ENCODE data around the gene FNTB.
"Not testable (repeated sequence)": the region's sequence is repeated elsewhere in the genome, so short reads cannot be mapped to it uniquely, and the experiment has no call there.

The FNTB gene

DNA sequence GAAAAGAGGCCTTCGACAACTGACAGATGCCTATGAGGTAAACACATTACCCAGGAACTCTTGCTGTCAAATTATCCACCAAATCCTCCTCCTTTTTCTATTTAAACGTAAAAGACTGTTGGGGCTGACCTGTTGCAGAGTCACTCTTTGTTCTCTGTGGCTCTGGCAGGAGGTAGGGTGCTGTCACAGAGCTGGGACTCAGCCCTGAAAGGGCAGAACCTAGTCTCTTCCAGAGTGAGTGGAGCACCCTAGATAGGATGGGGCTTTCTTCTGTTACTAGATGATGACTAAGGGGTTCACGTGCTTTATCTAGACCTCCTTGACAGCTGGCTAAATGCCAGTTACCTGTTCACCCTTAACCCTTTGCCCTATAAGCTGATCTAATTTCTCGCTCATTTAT is 25.7 kb downstream of the FNTB start:
- DNase-seq (ENCODE audit: low read depth in 2 of 2) = no peak

DNA sequence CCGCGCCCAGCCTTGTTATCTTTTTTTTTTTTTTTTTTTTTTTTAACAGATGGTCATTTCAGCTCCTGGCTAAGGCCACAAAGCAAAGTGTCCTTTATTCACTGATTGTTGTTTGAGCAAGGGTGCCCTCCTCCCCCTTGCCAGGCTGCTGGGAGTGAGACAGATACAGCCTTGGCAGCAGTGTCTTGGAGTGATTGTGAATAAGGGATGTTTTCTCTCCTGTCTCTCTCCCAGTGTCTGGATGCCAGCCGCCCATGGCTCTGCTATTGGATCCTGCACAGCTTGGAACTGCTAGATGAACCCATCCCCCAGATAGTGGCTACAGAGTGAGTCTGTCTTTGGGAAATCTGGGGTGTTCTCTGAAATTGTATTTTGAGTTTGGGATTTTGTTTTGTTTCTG is 28.7 kb downstream of the FNTB start:
- no peak for DNase-seq (ENCODE audit: low read depth in 2 of 2)

DNA sequence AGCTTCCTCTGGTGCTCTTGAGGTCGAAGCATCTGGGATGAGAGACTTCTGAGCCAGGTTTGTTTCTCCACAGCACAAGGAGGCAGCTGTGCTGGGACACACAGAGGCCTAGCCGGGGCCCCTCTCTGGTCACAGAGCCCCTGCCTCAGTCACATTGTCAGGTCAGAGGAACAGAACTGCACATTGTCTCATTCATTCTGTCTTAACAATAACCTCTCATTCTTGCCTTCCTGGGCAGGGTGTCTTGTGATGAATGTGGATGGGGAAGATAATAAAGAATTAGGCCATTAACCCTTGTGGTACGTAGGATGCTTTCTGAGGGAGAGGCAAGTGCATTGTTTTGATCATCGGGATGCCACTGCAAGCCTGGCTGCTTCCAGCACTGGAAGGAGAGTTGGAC is 29.8 kb downstream of the FNTB start:
- no peak for DNase-seq (ENCODE audit: low read depth in 2 of 2)

DNA sequence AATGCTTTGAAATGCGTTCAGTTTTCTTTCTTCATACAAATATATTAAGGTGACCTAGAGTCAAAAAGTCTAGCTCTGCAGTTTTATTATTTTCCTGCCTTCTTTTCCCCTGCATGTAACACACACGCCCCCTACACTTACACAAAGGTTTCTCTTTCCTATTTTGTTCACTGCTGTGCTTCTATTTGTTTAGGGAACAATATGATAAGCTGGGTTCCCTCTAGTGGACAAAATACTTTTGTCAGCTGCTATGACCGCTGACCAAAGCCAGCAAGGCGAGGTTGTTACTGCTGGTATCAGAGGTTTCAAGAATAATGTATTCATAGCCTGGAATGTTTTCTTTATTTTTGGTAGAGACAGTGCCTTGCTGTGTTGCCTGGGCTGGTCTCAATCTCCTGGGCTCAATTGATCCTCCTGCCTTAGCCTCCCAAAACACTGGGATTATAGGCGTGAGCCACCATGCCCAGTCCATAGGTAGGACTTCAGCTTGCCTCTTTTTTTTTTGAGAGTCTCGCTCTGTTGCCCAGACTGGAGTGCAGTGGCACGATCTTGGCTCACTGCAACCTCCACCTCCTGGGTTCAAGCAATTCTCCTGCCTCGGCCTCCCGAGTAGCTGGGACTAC is 33.4 kb downstream of the FNTB start:
- no peak for DNase-seq (ENCODE audit: low read depth in 2 of 2)

DNA sequence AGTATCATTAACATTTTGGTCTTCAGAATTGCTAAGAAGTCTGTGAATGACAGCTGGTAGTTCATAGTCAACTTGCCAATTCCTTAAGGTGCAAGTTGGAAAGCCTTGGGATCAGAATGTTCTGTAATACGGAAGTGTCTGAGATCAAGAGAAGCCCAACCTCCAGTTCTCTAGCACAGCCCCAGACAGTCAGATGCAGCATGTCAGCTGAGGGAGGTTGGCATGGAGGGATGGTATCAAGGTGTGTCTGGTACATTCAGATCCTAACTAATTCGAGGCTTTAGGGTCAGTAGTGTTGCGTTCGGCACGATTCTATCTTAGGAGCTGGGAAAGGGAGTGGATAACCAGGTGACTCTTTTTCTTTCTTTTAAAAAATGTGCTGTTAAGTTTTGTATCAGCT is 38.3 kb downstream of the FNTB start:
- no peak for DNase-seq (ENCODE audit: low read depth in 2 of 2)

DNA sequence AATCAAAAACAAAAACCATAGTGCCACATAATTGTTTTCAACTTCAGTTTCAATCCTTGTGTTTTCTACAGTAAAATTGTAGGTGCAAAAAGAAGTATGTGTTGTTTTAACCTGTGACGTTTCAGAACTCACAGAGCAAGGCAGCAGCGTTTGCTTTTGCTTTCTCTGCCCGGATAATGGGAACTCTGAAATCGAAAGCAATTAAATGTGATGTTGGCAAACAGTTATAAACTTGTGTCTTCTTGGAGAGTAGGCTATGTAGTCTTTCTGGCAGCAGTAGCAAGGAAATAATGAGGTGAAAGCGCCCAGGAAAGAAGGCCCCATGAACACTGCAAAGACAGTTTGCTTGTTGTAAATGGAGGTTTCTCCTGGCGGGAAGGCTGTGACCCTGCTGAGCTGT is 39.1 kb downstream of the FNTB start:
- DNase-seq (ENCODE audit: low read depth in 2 of 2) = no peak

DNA sequence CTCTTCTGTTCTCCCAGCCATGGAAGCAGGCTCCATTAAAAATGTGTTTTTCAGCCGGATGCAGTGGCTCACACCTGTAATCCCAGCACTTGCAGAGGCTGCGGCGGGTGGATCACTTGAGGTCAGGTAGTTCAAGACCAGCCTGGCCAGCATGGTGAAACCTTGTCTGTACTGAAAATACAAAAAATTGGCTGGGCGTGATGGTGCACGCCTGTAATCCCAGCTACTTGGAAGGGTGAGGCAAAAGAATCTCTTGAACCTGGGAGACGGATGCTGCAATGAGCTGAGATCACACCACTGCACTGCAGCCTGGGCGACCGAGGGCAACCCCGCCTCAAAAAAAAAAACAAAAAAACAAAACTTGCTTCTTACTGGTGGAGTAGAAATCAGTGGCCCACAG is 39.8 kb downstream of the FNTB start:
- DNase-seq (ENCODE audit: low read depth in 2 of 2) = no peak

DNA sequence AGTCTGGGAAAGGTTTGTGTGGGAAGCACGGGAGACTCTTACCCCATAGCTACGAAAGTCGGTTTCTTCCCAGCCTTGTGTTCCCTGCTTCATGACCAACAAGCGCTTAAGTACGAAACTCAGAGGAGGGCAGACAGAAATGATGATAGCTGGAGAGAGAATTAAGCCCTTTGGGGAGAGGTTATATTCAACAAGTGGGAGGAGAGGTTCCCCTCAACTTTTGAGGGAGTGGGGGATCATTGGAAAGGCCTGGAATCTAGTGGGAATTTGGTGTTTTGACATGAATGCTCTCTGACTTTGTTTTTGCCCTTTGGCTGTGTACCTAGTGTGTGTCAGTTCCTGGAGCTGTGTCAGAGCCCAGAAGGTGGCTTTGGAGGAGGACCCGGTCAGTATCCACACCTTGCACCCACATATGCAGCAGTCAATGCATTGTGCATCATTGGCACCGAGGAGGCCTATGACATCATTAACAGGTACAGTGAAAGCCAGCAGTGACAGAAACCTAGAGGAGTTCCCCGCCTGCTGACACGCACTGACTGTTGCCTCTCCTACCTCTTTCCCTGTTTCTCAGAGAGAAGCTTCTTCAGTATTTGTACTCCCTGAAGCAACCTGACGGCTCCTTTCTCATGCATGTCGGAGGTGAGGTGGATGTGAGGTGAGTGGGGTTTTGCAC is 40.6 kb downstream of the FNTB start:
- DNase-seq (ENCODE audit: low read depth in 2 of 2) = no peak

DNA sequence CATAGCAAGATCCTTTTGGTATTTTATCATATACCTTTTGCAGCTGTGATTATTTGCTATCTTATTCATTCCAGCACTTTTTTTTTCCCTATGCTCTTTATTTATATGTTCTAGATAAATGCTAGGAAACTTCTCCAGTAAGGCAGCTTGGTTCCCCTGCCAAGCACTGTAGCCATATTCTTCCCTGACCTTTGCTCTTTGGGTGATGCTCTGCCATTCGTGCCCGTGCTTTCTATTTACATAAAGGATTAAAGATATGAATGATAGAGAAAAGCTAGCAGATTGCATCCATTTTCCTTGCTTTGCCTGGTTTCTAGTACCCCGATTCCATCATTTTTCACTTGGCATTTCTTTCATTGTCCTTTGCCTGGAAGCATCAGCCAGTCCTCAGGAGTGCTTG is 42.2 kb downstream of the FNTB start:
- no peak for DNase-seq (ENCODE audit: low read depth in 2 of 2)

DNA sequence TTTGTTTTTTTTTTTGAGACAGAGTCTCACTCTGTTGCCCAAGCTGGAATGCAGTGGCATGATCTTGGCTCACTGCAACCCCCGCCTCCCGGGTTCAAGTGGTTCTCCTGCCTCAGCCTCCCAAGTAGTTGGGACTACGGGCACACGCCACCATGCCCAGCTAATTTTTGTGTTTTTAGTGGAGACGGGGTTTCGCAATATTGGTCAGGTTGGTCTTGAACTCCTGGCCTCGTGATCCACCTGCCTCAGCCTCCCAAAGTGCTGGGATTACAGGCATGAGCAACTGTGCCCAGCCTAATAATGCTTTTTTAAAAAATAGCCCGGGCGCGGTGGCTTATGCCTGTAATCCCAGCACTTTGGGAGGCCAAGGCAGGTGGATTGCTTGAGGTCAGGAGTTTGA is 44.6 kb downstream of the FNTB start:
- DNase-seq (ENCODE audit: low read depth in 2 of 2) = not testable (repeated sequence)

DNA sequence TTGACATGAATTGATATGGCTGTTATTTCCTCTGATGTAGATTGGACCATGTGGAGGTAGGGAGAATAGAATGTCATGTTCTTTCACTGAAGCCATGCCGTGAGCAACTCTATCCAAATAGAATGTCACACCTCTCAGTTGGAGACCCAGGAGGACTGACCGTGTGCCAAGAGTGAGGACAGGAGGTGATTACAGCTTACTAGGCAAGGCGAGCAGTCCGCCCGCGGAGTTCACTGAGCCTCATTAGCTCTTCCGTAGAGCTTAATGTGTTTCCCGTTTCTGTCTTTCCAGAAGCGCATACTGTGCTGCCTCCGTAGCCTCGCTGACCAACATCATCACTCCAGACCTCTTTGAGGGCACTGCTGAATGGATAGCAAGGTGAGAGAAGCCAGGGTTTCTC is 45.6 kb downstream of the FNTB start:
- no peak for DNase-seq (ENCODE audit: low read depth in 2 of 2)

DNA sequence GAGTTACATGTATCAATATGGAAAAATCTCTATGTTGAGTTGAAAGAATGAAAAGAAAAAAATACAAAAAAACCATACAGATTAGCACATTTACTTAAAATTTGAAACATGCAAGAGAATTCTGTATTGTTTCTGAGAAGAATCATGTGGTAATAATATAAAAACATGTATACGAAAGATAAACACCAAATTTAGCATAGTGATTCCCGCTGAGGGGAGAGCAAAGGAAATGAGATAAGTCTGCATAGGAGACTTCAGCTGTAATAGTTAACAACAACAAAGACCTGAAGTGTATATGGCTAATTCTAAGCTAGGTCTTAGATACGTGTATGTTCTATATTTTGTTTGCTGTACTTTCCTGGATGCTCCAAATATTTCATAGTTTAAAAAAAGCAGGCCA is 46.5 kb downstream of the FNTB start:
- no peak for DNase-seq (ENCODE audit: low read depth in 2 of 2)

DNA sequence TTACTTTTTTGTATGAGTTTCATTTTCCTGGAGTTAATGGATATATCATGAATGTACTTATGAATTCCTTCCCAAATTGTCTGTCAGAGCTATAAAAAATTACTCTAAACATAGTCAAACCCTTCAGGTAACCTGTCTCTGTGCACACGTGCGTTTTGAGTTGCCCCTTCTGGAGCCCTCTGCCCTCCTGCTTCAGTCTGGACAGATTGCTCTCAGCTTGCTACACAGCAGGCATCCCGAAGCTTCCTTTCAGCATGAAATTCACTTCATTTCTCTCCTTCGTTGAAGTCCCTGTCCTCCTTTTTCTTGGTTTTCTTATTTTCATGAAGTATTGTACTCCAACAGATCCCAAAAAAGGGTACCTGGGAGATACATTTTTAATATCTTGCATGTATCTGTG is 47.3 kb downstream of the FNTB start:
- no peak for DNase-seq (ENCODE audit: low read depth in 2 of 2)

DNA sequence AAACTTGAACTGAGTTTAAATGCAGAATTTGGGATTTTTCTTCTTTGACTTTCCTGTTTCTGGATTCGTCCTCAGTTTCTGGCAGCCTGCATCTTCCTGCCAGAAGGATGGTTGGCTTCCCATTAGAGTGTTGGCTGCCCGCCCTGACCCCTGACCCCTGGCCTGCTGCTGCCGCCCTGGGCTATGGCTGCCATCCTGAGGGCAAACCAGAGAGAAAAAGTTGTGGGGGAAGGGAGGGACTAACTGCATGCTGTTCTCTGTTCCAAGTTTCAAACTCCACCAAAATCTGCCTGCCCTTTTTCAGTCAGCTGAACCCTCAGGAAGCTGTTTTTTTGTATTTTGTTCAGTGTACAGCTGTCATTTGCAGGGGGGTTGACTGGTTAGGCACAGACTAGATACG is 48.4 kb downstream of the FNTB start:
- DNase-seq (ENCODE audit: low read depth in 2 of 2) = no peak

DNA sequence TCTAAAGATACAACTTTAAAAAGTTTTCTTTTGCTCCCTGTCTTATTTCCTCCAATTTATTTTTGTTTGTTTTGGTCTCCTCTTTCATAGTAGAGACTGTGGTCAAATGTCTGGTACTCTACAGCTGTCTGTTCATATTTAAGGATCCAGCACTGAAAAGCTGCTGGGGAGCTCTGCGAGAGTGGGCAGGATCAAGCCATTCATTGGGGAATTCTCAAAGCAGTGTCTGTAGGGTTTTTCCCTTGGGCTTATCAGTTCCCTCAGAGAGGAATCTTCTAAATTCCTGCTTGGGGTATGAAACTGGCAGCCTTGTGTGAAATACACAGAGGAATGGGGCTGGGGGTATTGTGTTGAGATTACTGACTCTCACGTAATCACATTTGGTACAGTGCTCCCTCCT is 52.3 kb downstream of the FNTB start:
- DNase-seq (ENCODE audit: low read depth in 2 of 2) = no peak

DNA sequence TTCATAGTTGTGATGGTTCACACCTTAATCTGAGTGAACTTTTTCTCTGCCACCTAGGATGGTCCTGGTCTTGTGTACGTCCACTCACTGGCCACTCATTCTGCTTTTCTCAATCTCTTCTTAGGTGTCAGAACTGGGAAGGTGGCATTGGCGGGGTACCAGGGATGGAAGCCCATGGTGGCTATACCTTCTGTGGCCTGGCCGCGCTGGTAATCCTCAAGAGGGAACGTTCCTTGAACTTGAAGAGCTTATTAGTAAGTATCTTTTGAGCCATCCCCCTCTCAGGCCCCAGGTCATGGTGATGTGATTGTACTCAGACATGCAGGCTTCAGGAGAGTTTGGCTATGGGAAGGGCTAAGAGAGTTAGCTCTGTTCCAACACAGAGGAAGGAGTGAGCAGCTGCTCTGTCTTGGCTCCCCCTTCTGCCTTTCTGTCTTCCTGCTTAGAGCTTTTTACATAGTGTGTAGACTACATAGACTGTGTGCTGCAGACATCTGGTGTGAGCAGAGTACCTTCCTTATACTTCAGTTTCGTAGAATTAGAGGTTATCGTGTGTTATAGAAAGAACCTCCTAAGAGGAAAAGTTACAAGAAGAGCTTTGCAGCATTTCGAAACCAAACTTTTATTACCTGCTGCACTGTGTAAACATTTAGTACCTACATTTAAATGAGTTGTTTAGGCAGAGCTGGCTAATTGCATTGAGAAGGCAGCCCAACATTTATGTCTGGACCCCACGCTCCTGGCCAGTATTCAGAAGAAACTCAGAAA is 54.2 kb downstream of the FNTB start:
- DNase-seq (ENCODE audit: low read depth in 2 of 2) = no peak

DNA sequence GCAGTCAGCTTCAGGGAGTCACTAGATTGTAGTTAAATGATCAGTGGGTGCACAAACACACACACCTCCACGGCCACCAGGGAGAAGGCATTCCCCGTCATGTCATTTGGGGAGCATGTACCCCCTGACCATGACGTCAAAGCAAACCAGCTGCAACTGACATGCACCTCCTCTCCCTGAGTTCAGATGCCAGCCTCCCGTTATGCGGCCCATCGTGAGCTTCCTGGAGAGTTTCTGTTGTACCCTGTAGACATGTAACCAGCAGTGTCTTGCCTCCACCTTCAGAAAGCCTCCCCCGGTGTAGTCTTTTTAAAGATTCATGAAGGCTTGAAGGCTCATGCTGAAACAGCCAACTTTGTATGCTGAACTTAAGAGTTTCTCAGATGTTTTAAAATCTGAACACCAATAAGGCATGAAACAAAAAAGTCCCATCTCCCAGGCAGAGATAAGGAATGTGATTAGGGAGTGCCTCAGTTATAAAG is 54.8 kb downstream of the FNTB start:
- DNase-seq (ENCODE audit: low read depth in 2 of 2) = no peak

DNA sequence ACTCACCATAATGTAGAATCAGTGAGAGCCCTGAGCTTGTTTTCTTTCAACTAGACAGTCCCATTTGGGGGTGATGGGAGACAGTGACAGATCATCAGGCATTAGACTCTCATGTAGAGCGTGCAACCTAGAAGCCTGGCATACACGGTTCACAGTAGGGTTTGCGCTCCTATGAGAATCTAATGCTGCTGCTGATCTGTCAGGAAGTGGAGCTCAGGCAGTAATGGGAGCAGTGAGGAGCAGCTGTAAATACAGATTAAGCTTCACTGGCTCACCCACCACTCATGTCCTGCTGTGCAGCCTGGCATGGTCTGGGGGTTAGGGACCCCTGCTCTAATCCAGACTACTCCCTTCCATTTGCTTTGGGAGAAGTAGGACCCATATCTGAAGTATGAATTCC is 55.6 kb downstream of the FNTB start:
- DNase-seq (ENCODE audit: low read depth in 2 of 2) = no peak

DNA sequence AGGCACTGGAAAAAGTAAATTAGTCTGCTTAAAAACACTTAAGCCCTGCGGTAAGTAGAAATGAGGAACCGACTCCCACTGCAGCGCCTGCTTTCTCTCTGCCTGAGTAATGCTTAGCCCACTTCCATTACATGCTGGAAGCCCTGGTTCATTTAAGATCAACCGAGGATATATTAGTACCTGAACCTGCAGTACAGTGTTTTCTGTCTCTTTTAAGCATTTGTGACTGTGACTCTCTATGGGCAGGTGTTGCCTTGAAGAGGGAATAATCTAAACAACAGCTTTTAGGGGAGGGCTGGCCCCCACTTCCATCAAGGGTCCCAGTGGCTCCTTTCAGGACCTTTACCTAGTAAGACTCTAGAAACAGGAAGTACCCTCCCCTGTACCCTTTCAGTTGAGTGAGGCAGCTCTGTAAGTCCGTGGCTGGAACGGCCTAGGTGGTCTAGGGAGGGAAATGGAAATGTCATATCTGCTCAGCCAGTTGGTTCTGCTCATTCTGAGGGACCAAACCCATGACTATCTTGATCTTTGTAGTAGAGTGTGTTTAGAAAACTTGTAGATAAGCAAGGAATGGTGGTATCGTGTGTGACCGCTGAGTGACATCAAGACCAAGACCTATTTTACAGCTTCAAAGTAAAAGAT is 56.2 kb downstream of the FNTB start:
- DNase-seq (ENCODE audit: low read depth in 2 of 2) = no peak

DNA sequence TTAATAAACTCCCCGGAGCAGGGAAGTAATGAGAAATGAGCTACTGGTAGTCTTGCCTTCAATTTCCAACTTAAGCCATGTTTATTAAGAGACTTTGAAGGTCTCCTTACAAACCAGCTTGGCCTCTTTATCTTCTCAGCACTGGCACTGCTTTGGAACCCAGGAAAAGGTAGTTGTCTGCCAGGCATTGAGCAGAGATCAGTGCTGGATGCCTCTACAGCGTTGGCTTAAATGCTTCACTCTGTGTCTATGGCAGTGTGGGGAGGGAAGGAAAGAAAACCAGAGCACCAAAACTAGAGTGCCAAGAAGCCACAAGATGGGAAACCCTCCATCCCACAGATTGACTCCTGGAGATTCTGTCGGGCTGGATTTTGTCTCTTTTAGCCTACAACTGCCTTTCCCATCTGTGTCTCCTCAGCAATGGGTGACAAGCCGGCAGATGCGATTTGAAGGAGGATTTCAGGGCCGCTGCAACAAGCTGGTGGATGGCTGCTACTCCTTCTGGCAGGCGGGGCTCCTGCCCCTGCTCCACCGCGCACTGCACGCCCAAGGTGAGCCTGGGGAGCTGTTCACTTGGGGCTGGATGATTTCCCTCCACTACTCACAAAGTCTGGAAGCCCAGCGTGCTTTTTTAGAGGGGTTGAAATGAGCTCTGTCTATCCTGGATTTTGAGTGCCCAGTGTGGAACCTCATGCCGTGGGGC is 57.3 kb downstream of the FNTB start:
- no peak for DNase-seq (ENCODE audit: low read depth in 2 of 2)

DNA sequence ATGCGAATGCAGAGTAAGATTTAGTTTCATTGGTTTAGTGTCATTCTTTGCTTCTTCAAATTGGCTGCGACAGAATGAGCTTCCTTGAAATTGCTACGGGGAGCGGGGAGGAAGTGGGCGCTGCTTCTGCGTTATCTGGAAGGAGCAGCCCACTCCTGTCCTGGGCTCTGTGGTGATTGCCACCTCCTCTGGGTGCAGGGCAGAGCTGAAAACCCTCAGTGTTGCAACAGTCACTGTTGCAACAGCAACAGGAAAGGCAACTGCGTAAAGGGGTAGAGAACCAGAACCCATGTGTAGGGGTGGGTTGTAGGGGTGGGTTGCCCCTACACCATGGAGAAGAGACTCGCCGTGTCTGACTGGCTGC is 57.9 kb downstream of the FNTB start:
- no peak for DNase-seq (ENCODE audit: low read depth in 2 of 2)

DNA sequence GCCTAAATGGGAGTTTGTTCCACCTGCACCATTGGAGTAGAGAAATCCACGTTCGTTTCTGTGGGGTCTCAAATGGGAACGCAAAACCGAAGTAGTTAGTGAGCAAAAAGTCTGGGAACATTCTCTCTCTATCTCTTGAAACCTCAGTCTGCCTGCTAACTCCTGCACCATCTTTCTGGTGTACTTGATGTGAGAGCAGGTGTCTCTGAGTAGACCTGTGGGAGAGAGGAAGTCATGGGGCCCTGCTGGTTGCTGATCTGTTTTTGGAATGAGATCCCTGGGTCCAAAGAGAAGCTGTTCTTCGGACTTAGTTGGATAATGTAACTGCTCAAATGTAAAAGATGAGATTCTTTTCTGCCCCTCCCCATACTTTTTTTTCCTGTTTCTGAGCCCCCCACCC is 58.3 kb downstream of the FNTB start:
- DNase-seq (ENCODE audit: low read depth in 2 of 2) = no peak

Data from stimulated activated CD4-positive, alpha-beta T cell treated with anti-CD3 and anti-CD28 coated beads, Interleukin-1b, Interleukin-23, amount 100 ng/mL, for 1 hour (primary cell).